Measurements from ENCODE around the gene CCAR1.

DNA sequence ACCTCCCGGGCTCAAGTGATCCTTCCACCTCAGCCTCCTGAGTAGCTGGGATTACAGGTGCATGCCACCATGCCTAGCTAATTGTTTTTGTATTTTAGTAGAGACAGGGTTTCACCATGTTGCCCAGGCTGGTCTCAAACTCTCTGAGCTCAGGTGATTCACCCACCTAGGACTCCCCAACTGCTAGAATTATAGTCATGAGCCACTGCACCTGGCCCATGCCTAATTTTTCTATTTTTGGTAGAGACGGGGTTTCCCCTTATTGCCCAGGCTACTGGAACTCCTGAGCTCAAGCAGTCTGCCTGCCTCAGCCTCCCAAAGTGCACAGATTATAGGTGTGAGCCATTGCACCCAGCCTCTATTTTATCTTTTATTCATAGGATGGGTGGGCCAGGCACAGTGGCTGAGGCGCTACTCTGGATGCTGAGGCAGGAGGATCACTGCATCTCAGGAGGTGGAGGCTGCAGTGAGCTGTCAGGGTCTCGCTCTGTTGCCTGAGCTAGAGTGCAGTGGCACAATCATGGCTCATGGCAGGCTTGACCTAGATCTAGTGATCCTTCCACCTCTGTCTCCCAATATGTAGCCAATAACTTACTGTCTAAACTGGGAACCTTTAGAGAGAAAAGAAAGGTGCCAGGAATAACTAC is 75.0 kb downstream of the CCAR1 start:
- TF ChIP-seq, protein P1, sequence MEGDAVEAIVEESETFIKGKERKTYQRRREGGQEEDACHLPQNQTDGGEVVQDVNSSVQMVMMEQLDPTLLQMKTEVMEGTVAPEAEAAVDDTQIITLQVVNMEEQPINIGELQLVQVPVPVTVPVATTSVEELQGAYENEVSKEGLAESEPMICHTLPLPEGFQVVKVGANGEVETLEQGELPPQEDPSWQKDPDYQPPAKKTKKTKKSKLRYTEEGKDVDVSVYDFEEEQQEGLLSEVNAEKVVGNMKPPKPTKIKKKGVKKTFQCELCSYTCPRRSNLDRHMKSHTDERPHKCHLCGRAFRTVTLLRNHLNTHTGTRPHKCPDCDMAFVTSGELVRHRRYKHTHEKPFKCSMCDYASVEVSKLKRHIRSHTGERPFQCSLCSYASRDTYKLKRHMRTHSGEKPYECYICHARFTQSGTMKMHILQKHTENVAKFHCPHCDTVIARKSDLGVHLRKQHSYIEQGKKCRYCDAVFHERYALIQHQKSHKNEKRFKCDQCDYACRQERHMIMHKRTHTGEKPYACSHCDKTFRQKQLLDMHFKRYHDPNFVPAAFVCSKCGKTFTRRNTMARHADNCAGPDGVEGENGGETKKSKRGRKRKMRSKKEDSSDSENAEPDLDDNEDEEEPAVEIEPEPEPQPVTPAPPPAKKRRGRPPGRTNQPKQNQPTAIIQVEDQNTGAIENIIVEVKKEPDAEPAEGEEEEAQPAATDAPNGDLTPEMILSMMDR (conservative IDR thresholded peaks at IDR 0.05; ENCODE audit: low read length): no peak
- no peak for TF ChIP-seq EZH2phosphoT487 (IDR thresholded peaks at IDR 0.05; ENCODE audit: borderline replicate concordance)

Data from Loucy (cell line).